Fibroblast of lung (primary cell): Measurements from ENCODE around the gene CORO2B. TPM values are rescaled to one million over a fixed set of nuclear protein-coding genes. Genes with fewer than 3 reads are reported as not detected.
A peak's percentile ranks its signal among the peaks of the same experiment; 100 is the strongest.

Source experiments
- DNase-seq, 2 donors: peaks; one replicate each; pipeline versions ENCODE4 v3.0.0 to v3.0.0-alpha.2; 2010; ENCODE audit warnings: low read depth in 2 of 2
- H2AFZ ChIP-seq: 2 replicates; pipeline ENCODE4 v1.5.1; 2012; ENCODE audit warnings: low read length, control low read depth, inconsistent platforms
- H3K27ac ChIP-seq: 2 replicates; pipeline ENCODE4 v1.5.1; 2011; ENCODE audit warnings: low read length, control low read depth; ENCODE audit not compliant: insufficient read depth
- H3K27me3 ChIP-seq: 2 replicates; pipeline ENCODE4 v1.5.1; 2011; ENCODE audit warnings: mild to moderate bottlenecking, low read length; ENCODE audit not compliant: control insufficient read depth, insufficient read depth
- H3K36me3 ChIP-seq: 2 replicates; pipeline ENCODE4 v1.5.1; 2011; ENCODE audit warnings: low read length; ENCODE audit not compliant: control insufficient read depth, insufficient read depth
- H3K4me1 ChIP-seq: 2 replicates; pipeline ENCODE4 v1.5.1; 2011; ENCODE audit warnings: low read length; ENCODE audit not compliant: control insufficient read depth, insufficient read depth; ENCODE audit errors: extremely low read depth
- H3K4me2 ChIP-seq: 2 replicates; pipeline ENCODE4 v1.5.1; 2011; ENCODE audit warnings: low read length, control low read depth; ENCODE audit not compliant: insufficient read depth; ENCODE audit errors: extremely low read depth
- H3K4me3 ChIP-seq, 4 experiments: fragments of 200-600 bp in 1 of 4; sonication (generic) in 1 of 4; replicated peaks in 1 of 4; 2 replicates each; pipeline ENCODE4 v1.5.1; 2011 to 2016; ENCODE audit warnings: low read length in 4 of 4, low read depth in 3 of 4, mild to moderate bottlenecking in 3 of 4, control low read depth in 2 of 4, inconsistent platforms in 1 of 4, mixed read lengths in 1 of 4; ENCODE audit not compliant: insufficient read depth in 1 of 4; ENCODE audit errors: control extremely low read depth in 1 of 4
- H3K79me2 ChIP-seq: 2 replicates; pipeline ENCODE4 v1.5.1; 2012; ENCODE audit warnings: mild to moderate bottlenecking, low read length, inconsistent platforms; ENCODE audit not compliant: control insufficient read depth, insufficient read depth
- H3K9ac ChIP-seq: 2 replicates; pipeline ENCODE4 v1.5.1; 2011; ENCODE audit warnings: mild to moderate bottlenecking, low read length, control low read depth; ENCODE audit not compliant: insufficient read depth
- H3K9me3 ChIP-seq: 2 replicates; pipeline ENCODE4 v1.5.1; 2012; ENCODE audit warnings: low read depth, low read length; ENCODE audit not compliant: control insufficient read depth, insufficient read depth
- H4K20me1 ChIP-seq: 2 replicates; pipeline ENCODE4 v1.5.1; 2011; ENCODE audit warnings: low read length; ENCODE audit not compliant: control insufficient read depth, insufficient read depth; ENCODE audit errors: extremely low read depth
- CTCF ChIP-seq, 2 donors: IDR thresholded peaks in 1 of 2; conservative IDR thresholded peaks in 1 of 2; 1 replicate in 1 of 2; 2 replicates in 1 of 2; pipeline ENCODE4 v1.5.1; 2011 to 2012; ENCODE audit warnings: low read length in 2 of 2, control low read depth in 1 of 2, inconsistent platforms in 1 of 2, low read depth in 1 of 2, mild to moderate bottlenecking in 1 of 2
- EZH2 ChIP-seq: IDR thresholded peaks from 2 replicates; pipeline ENCODE4 v1.5.1; 2012; ENCODE audit warnings: low read length, control low read depth, mild to moderate bottlenecking; ENCODE audit errors: missing control alignments
- polyA plus RNA-seq, 2 donors: library from polyadenylated mRNA; depleted of rRNA in 1 of 2; stranded (reverse) in 1 of 2; unstranded in 1 of 2; fragments of >200 nt; gene quantifications; 2 replicates each; pipeline ENCODE4 v1.2.1, GENCODE V29; 2011 to 2012; ENCODE audit warnings: missing spikeins in 1 of 2
- total RNA-seq: library from RNA; depleted of rRNA; stranded (reverse); fragments of >200 nt; gene quantifications from 2 replicates; pipeline ENCODE4 v1.2.1, GENCODE V29; 2014

Gene CORO2B
- total and polyA plus RNA-seq, 2 donors (not counting 1 experiment from before 2014, with no cell fraction given), result 17.5 to 25.3 TPM

GRCh38 chr15:68627476-68627875, 48.7 kb downstream of the CORO2B start:
- Histone ChIP-seq H3K4me2 (peak overlapping the region; percentile 18), H4K20me1 (no peaks in the 10 kb centered on the region), H3K27ac (no peak overlapping the region), H3K36me3 (no peaks in the 10 kb centered on the region), H3K27me3 (no peaks in the 10 kb centered on the region), H3K9me3 (no peaks in the 10 kb centered on the region), H3K79me2 (peaks cover 65% of the 10 kb centered on the region), H3K4me1 (peaks cover 32% of the 10 kb centered on the region), H2AFZ (no peak overlapping the region), H3K4me3 (no peak overlapping the region), H3K9ac (no peak overlapping the region)
- TF ChIP-seq EZH2 (no peak), CTCF (conservative IDR thresholded peaks at IDR 0.05 in 1 of 2, IDR thresholded peaks at IDR 0.05 in 1 of 2; ENCODE audit: low read depth in 1 of 2, low read length in 2 of 2) (no peak)
- DNase-seq, result no peak

- no peak overlapping the region for H3K27ac ChIP-seq
- no peak overlapping the region for H2AFZ ChIP-seq
- H4K20me1 ChIP-seq, result no peaks in the 10 kb centered on the region
- no peak overlapping the region for H3K4me3 ChIP-seq
- peaks cover 28% of the 10 kb centered on the region for H3K4me1 ChIP-seq
- no peak overlapping the region for H3K4me2 ChIP-seq
- TF ChIP-seq CTCF (conservative IDR thresholded peaks at IDR 0.05 in 1 of 2, IDR thresholded peaks at IDR 0.05 in 1 of 2; ENCODE audit: low read depth in 1 of 2, low read length in 2 of 2) (no peak), EZH2 (no peak)
- H3K27me3 ChIP-seq, result no peaks in the 10 kb centered on the region
- no peaks in the 10 kb centered on the region for H3K9me3 ChIP-seq
- no peak for DNase-seq
- no peaks in the 10 kb centered on the region for H3K36me3 ChIP-seq
- peaks cover 64% of the 10 kb centered on the region for H3K79me2 ChIP-seq
- no peak overlapping the region for H3K9ac ChIP-seq
These were observed 49.2 kb downstream of the CORO2B start for GRCh38 chr15:68627995-68628394.

GRCh38 chr15:68629519-68630210, 50.9 kb downstream of the CORO2B start:
- Histone ChIP-seq H2AFZ (no peak overlapping the region), H3K27me3 (no peaks in the 10 kb centered on the region), H3K9me3 (no peaks in the 10 kb centered on the region), H4K20me1 (no peaks in the 10 kb centered on the region), H3K4me2 (no peak overlapping the region), H3K27ac (no peak overlapping the region), H3K36me3 (no peaks in the 10 kb centered on the region), H3K79me2 (peaks cover 63% of the 10 kb centered on the region), H3K4me3 (no peak overlapping the region), H3K9ac (no peak overlapping the region), H3K4me1 (peaks cover 22% of the 10 kb centered on the region)
- TF ChIP-seq EZH2, result no peak
- DNase-seq, result no peak
